HuH-7 (cell line): Measurements from ENCODE around the gene CCND3.

ENCODE experiments used
- DNase-seq: peaks from one replicate; pipeline ENCODE4 v3.0.0; 2011; ENCODE audit warnings: low spot score

Gene CCND3

DNA sequence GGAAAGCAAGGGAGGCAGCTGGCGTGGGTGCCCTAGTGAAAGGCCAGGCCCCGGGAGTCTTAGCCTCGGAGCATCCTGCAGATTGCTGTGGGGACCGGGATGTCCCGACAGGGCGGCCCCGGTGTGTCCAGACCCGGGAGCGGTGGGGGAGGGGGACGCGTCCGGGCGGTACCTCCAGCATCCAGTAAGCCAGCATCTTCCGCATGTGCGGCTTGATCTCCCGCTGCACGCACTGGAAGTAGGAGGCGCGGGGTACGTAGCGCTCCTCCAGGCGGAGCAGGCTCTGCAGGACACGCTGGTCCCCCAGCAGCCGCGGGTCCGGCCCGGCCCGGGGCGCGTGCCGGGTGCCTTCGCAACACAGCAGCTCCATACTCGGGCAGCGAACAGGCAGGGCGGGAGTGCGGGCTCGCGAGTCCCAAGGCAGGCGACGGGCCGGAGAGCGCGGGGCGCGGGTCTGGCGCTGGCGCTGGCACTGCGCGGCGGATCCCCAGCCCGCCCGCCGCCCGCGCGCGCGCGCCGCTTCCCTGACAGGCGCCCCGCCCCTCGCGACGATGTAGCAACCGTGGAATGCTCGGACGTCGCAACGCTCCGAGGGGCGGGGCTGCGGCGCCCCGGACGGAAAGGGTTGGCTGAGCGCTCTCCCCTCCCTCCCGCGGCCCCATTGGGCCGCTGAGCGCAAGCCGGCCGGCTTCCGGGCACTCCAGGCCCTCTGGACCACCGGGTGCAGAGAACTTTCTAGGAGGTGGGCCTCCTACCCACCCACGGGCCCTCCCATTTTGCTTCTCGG is at the start of gene CCND3:
Gene CCND3 (minus strand): TSS at position 529 of the 787 bp plus-strand sequence. CDS start 159 bp downstream, at position 370.
- peak; percentile 81 for DNase-seq

DNA sequence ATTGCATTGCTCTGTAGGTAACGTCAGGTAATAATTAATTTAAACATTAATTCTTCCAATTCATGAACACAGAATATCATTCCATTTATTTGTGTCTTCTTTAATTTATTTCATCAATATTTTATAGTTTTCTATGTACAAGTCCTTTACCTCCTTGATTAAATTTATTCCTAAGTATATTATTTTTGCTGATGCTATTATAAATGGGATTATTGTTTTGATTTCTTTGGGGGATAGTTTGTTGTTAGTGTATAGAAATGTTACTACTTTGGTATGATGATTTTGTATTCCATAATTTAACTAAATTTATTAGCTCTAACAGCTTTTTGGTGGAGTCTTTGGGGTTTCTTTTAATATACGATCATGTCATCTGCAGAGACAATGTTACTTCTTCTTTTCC is 44.7 kb upstream of the CCND3 start:
- DNase-seq = no peak

GRCh38 chr6:41984623-41985022 is 43.0 kb upstream of the CCND3 start:
- no peak for DNase-seq

DNA sequence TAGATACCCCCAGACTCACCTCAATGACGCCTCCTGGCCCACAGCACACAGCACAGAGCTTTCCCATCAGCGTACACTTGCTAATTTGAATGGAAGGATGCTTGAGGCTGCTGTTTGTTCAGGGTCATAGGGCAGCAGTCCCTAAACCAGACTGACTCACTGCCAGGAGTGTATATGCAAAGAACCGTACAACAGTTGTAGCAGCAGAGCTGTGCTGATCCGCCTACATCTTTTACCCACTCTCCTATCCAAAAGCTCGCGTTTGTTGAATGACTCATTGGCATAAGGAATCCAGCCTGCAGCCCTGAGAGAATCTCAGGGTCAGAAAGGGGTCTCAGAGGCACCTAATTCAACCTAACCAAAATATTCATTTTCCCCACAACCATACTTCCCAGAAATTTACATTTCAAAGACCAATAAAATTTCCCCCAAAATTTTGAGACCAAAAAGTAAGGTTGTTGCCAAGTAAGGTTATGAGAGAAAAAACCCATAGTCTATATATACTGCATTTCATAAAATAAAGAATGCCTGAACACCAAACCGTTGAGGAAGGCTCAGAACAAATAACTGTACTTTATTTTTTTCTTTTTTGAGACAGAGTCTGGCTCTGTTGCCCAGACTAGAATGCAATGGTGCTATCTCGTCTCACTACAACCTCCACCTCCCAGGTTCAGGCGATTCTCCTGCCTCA is 35.3 kb upstream of the CCND3 start:
- no peak for DNase-seq

GRCh38 chr6:41975276-41975675 is 33.7 kb upstream of the CCND3 start:
- no peak for DNase-seq

GRCh38 chr6:41974281-41974825 is 32.7 kb upstream of the CCND3 start:
- DNase-seq = no peak

DNA sequence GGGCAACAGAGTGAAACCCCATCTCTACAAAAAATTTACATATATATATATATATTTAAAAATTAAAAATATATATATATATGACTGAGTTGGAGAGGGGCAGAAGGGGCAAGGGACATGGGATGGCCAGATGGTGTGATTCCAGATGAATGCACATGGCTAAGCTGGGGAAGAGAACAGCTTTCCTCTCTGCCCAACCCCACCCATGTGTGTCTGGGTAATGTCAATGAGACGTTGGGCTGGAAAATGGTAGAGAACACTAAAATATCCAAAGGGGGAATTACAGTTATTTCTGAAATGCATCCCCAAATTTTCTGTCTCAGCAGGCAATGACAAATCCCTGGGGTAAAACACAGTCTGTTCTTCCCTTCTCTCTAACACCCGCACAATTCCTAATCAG is 31.2 kb upstream of the CCND3 start:
- no peak for DNase-seq

- DNase-seq = no peak
These were observed 28.8 kb upstream of the CCND3 start for GRCh38 chr6:41970436-41970846.

DNA sequence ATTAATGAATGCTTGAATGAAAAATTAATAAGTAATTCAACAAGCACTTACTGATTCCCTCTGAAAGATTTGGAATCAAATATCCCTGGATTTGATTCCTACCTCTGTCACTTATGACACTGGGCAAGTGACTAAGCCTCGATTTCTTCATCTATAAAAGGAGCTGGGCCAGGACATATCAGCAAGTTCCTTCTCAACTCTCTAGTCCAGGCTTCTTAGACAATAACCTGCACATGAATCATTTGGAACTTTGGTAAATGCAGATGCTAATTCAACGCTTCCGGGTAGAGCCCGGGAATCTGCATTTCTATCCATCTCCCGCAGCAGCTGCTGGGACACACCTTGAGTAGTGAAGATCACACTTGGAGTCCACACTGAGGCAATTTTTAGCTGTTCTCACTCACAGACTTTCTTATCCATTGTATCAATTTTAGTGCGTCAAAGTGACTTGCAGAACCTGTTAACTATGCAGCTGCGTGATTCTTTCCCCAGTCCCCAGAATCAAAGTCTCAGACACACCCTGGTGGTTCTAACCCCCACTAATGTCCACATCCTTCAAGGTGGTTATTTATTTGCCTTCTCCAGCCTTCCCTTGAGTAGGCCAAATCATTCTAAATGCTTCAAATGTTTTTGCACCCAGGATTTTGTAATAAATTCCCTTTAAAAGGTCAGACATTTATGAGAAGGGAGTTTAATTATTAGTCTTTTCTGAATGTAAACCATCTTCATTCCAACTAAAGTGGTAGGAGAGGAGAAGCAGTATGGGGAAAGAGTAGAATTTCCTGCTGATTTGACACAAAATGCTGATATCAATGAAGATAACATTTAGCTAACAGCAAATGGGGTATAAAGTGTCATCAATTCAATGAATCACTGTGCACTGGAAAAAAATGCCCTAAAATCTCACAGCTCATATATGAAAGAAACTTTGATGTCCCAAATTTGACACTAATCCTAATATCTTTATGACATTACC is 26.0 kb upstream of the CCND3 start:
- DNase-seq = no peak

GRCh38 chr6:41966961-41967311 is 25.3 kb upstream of the CCND3 start:
- no peak for DNase-seq

DNA sequence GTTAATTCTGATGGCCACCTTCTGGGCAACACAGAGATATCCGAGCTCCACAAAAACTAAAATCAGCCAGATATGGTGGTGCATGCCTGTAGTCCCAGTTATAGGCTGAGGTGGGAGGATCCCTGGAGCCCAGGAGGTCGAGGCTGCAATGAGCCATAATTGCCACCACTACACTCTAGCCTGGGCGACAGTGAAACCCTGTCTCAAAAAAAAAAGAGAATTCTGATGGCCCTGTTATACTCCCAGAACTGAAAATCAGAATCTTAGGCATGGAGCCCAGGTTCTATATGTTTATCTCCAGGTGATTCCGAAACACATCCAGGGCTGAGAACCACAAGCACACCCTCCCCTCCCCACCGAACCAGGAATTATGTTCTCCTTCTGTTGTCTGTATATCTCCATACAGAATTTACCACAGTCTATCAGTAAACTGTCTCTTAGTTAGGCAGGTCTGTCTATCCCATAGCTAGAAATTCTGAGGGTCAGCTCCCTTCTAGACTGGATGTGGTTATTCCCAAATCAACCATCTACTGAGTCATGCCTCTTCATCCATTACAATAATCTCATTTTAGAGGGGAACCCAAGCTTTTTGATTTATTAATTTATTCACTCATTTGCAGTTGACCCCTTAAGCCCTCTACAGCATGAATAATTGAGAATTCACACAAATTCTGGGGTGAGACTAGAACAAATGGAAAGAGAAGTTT is 24.8 kb upstream of the CCND3 start:
- no peak for DNase-seq

GRCh38 chr6:41965429-41966213 is 24.0 kb upstream of the CCND3 start:
- no peak for DNase-seq

DNA sequence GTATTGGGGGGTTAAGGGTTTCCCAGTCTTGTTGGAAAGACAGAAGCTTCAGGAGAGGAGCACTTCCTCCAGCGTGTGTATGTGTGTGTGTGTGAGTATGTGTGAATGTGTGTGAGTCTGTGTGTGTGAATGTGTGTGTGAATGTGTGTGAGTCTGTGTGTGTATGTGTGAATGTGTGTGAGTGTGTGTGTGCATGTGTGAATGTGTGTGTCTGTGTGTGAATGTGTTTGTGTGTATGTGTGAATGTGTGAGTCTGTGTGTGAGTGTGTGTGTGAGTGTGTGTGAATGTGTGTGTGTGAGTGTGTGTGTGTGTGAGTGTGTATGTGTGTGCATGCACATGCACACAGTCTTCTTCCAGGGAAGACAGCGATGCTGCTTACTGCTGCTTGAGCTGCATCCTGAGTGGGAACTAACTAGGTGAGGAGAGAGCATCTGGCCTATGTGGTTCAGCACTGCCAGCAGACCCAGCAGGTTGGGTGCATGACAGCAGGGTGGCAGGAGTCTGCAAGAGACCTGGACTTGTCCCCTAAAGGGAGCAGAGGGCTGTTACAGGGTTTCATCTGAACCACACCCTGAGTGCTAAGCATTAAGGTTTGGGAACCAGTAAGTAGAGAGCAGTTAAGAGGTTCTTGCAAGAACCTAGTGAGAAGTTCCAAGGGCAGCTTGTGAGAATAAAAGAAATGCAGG is 22.7 kb upstream of the CCND3 start:
- DNase-seq = no peak

DNA sequence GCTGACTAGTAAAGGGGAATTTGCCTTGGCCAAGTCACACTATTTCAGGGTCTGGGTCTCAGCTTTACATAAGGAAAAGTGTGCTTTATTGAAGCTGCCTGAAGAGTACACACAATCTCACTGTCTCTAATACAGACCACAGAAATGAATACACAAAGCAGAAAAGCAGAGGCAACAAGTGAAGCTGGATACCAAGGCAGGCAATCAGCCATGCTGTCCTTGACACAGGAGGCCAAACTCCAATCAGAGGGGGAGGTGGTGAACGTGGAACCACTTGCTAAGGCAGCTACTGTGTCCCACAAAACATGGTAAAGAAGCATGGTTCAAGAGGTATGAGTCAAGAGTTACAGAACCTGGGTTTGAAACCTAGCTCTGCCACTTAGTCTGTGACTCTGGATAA is 21.8 kb upstream of the CCND3 start:
- no peak for DNase-seq

DNA sequence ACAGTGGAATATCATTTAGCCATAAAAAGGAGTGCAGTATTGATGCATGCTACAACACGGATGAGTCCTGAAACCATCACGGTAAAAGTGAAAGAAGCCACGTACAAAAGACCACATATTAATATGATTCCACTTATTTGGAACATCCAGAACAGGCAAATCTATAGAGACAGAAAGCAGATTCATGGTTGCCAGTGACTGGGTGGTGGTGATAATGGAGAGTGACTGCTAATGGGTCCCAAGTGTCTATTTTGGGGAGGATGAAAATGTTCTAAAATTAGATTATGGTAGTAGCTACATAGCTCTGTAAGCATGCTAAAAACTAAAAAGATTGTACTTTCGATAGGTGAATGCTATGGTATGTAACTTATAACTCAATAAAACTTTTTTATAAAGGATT is 18.4 kb upstream of the CCND3 start:
- DNase-seq = no peak

DNA sequence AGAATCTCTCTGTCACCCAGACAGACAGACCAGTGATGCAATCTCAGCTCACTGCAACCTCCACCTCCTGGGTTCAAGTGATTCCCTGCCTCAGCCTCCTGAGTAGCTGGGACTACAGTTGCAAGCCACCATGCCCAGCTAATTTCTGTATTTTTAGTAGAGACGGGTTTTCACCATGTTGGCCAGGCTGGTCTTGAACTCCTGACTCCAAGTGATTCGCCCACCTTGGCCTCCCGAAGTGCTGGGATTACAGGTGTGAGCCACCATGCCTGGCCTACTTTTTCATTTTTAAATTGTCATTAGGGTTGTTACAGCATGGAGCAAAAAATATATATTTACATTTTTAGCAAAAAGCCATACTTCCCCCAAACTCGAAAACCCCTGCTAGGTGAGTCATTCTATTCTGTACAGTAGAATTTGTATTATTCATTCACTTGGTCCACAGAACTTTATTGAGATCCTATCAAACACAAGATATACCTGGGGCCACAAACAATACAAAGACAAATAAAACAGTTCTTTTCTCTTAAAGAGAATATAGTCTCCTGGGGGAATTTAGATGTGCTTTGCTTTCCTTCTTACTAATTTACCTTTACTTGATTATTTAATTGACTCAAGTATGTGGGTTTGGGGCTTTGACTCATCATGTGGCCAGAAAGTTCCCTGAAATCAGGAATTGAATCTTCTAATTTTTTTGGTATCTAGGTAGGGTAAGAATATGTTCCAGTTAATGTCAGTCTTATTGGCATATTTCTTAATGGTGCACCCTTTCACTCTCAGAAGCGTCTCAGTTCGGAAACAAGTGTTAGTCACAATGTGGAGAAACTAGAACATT is 16.6 kb upstream of the CCND3 start:
- no peak for DNase-seq

GRCh38 chr6:41957117-41957516 is 15.5 kb upstream of the CCND3 start:
- DNase-seq = no peak

GRCh38 chr6:41955412-41955811 is 13.8 kb upstream of the CCND3 start:
- DNase-seq = no peak

DNA sequence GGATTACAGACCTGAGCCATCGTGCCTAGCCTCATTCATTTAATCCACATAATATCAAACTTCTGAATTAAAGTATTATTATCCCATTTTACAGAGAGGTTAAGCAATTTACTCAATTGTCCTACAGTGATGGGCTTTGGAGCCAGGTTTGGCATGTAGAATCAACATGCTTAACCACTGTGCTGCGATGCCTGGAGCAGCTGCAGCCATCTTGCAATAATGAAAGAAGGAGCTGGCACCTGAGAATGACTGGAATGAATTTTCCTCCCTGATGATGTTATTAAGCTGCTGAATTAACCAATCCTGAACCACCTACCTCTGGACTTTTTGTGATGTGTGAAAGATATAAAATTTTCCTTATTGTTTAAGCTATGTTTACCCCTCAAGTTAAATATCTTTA is 13.1 kb upstream of the CCND3 start:
- DNase-seq = no peak
